HFFc6 (cell line): ENCODE data around the gene TRIM29. TPM values are rescaled to one million over a fixed set of nuclear protein-coding genes. Genes with fewer than 3 reads are reported as not detected.

Experiments
- DNase-seq: peaks from one replicate; pipeline ENCODE4 v3.0.0-alpha.2; 2018
- H3K27ac Mint-ChIP-seq: 2 replicates; pipeline ENCODE4 v1.8.0; 2020; ENCODE audit warnings: mild to moderate bottlenecking, mixed read lengths
- H3K27me3 Mint-ChIP-seq: 2 replicates; pipeline ENCODE4 v1.8.0; 2021; ENCODE audit warnings: mild to moderate bottlenecking, moderate library complexity, mixed read lengths; ENCODE audit not compliant: insufficient read depth
- H3K36me3 Mint-ChIP-seq: 2 replicates; pipeline ENCODE4 v1.8.0; 2021; ENCODE audit warnings: low read depth, mixed read lengths
- H3K4me1 Mint-ChIP-seq: 2 replicates; pipeline ENCODE4 v1.8.0; 2020; ENCODE audit warnings: low read depth, mixed read lengths
- H3K4me3 Mint-ChIP-seq: 2 replicates; pipeline ENCODE4 v1.8.0; 2020; ENCODE audit warnings: mild to moderate bottlenecking, moderate library complexity, mixed read lengths
- H3K9me3 Mint-ChIP-seq: 2 replicates; pipeline ENCODE4 v1.8.0; 2020; ENCODE audit warnings: mild to moderate bottlenecking, mixed read lengths
- total RNA-seq, 6 experiments: library from RNA; stranded (reverse); fragmentation: NEBNext Ultra II Directional; extraction: Animal tissue kit (Norgen Biotek cat#: 25700); gene quantifications; 2 replicates in 1 of 6; 3 replicates in 5 of 6; pipeline ENCODE4 v1.2.3, GENCODE V29; 2021
- TF ChIP-seq, protein P1 (sequence below): fragments of 200-600 bp; sonication (generic); IDR thresholded peaks from 2 replicates; pipeline ENCODE4 v1.5.0; 2021; ENCODE audit warnings: antibody characterized with exemption, mild to moderate bottlenecking

The TRIM29 gene
- total RNA-seq, 6 experiments from 2014 or later = 1.5 to 3.2 (median 3.1) TPM

DNA sequence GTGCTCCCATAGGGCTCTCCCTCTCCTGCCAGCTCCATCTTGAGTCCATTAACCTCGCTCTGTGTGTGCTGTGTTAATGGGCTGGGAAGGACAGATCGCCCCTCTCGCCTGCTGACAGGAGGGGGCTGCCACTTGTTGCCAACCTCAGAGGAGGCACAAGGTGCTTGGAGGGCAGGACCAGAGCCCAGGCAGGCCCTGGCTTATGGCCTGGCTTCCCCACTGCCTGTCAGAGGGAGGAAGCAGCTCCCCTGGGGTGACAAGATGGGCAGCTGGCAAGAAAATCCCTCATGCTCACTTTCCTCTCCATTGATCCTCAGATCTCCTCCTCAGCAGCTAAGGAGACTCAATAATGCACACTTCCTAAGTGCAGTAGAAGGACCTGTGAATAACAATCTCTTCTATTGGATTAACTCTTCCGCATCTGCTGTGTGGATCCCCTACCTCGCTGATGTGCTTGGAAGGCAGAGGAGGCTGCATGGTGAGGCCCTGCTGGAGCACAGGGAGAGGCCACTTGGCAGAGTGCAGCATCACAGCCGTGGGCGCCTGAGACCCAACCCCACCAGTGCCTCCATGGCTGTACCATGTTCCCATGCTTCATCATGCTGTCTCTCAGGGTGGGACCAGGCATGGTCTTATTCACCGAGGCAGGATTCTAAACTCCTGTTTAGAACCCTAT is 70.3 kb downstream of the TRIM29 start:
- DNase-seq = no peak
- peaks cover 41% of the 10 kb centered on the region for H3K27me3 Mint-ChIP-seq
- no peak overlapping the region; the same call in 1 of the 2 replicates for H3K4me3 Mint-ChIP-seq
- TF ChIP-seq, protein P1, sequence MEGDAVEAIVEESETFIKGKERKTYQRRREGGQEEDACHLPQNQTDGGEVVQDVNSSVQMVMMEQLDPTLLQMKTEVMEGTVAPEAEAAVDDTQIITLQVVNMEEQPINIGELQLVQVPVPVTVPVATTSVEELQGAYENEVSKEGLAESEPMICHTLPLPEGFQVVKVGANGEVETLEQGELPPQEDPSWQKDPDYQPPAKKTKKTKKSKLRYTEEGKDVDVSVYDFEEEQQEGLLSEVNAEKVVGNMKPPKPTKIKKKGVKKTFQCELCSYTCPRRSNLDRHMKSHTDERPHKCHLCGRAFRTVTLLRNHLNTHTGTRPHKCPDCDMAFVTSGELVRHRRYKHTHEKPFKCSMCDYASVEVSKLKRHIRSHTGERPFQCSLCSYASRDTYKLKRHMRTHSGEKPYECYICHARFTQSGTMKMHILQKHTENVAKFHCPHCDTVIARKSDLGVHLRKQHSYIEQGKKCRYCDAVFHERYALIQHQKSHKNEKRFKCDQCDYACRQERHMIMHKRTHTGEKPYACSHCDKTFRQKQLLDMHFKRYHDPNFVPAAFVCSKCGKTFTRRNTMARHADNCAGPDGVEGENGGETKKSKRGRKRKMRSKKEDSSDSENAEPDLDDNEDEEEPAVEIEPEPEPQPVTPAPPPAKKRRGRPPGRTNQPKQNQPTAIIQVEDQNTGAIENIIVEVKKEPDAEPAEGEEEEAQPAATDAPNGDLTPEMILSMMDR = no peak
- no peaks in the 10 kb centered on the region for H3K9me3 Mint-ChIP-seq
- H3K4me1 Mint-ChIP-seq = peaks cover 10% of the 10 kb centered on the region
- no peaks in the 10 kb centered on the region for H3K36me3 Mint-ChIP-seq
- H3K27ac Mint-ChIP-seq = no peak overlapping the region

DNA sequence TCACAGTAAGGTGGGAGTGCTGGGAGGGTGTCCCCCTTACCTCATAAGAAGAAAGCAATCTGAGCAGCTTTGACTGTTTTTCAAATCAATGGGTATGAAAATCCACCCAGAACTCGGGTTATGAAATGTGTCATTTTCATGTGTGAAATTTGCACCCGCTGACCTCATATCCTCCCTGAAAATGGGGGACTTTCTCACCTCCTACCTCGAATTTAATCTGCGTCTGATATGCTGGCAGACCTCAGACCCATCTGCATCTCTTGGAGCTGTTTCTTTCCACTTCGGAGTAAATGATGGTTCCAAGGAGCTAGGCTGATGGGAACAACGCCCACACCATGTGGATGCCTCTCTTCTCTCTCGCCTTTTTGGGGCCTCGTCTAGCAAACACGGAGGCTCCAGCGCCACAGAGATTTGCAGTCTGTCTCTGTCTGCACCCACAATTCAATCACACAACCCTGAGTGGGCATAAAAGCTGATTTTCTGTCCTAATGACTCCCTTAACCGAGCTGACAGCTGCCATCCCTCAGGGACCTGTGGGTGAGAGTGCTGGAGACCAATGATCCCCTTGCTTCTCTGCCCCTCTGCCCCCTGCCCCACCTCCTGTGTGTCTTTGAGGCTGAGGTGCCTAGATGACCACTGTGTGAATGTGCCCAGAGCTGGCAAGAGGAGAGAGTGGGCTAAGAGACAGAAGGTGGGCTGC is 71.0 kb downstream of the TRIM29 start:
- Mint-ChIP-seq H3K36me3 (no peaks in the 10 kb centered on the region), H3K27ac (no peak overlapping the region), H3K4me1 (peaks cover 10% of the 10 kb centered on the region), H3K9me3 (no peaks in the 10 kb centered on the region), H3K27me3 (peaks cover 42% of the 10 kb centered on the region), H3K4me3 (no peak overlapping the region)
- TF ChIP-seq, protein P1 = no peak
- DNase-seq = no peak

DNA sequence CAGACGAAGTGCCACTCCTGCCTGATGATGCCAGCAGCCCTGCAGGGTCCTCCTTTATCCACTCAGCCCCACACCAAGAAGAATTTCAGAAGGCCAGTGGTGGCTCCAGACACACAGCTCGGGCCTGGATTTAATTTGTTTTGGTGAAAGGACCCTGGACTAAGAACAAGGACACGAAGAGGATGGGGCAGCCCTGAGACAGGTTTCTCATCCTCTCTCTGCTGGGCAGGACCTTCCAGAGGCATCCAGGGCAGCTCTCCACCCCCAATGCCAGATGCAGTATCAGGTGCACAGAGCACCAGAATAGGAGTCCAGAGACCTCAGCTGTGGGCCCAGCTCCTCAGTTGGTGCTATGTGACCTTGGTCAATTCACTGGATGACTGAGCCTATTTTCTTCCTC is 72.0 kb downstream of the TRIM29 start:
- Mint-ChIP-seq H3K4me1 (peaks cover 15% of the 10 kb centered on the region), H3K4me3 (no peak overlapping the region), H3K9me3 (no peaks in the 10 kb centered on the region), H3K27ac (no peak overlapping the region), H3K36me3 (no peaks in the 10 kb centered on the region), H3K27me3 (peaks cover 46% of the 10 kb centered on the region)
- no peak for DNase-seq
- TF ChIP-seq, protein P1 = no peak

DNA sequence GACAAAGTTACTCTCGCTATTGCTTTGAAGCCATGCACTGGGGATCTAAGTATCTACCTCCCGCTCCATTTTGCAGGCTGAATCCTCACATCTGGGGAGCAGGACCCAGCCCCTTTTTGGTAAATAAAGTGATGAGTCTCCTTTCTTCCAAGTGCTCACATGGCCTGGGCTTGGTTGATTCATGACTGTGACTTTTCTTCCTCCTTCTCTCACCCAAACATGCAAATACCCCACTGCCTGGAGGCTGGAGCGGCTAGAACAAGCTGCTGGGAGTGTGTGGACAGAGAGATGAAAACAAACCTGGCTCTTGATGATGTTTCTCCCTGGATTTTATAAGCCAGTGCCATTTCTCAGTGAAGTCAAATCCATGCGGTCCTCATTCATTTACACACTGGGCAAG is 72.7 kb downstream of the TRIM29 start:
- Mint-ChIP-seq H3K27me3 (peaks cover 48% of the 10 kb centered on the region), H3K9me3 (no peaks in the 10 kb centered on the region), H3K4me3 (no peak overlapping the region), H3K36me3 (no peaks in the 10 kb centered on the region), H3K27ac (no peak overlapping the region), H3K4me1 (peaks cover 17% of the 10 kb centered on the region)
- no peak for DNase-seq
- TF ChIP-seq, protein P1 = no peak

DNA sequence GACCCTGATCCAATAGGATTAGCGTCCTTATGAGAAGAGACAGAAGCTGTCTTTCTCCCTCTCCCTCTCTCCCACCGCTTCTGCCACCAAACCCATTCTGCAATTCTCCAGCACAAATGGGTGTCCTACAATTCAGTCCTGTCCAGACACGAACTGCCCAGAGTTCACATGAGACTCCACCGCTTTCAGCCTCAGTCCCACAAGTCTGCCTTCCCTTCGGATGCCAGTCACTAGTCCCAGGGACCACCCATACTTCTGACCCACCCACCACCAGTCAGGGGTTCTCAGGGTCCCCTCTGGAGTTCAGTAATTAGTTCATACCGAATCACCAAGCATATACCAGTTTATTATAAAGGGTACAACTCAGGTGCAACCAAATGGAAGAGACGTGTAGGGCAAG is 73.6 kb downstream of the TRIM29 start:
- no peaks in the 10 kb centered on the region for H3K9me3 Mint-ChIP-seq
- H3K4me1 Mint-ChIP-seq = peaks cover 17% of the 10 kb centered on the region
- DNase-seq = no peak
- TF ChIP-seq, protein P1 = no peak
- peaks cover 48% of the 10 kb centered on the region for H3K27me3 Mint-ChIP-seq
- H3K4me3 Mint-ChIP-seq = no peak overlapping the region
- H3K36me3 Mint-ChIP-seq = no peaks in the 10 kb centered on the region
- H3K27ac Mint-ChIP-seq = no peak overlapping the region
